NCI-H526 (cell line): ENCODE measurements around the gene NLRP3.
"Not testable (repeated sequence)": the region's sequence is repeated elsewhere in the genome, so short reads cannot be mapped to it uniquely, and the experiment has no call there.

ENCODE experiments used
- DNase-seq, 2 experiments: peaks; one replicate each; lab custom pipeline; 2025; lab: John Stamatoyannopoulos, UW

Gene NLRP3

DNA sequence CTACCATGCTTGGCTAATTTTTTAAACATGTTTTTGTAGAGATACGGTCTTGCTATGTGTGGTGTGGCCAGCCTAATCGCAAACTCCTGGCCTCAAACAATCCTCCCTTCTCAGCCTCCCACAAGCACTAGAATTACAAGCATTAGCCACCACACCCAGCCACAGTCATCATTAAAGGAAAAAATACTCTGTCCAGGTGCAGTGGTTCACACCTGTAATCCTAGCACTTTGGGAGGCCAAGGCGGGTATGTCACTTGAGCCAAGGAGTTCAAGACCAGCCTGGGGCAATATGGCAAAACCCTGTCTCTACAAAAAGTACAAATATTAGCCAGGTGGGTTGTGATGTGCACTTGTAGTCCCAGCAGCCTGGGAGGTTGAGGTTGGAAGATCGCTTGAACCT lies 25.0 kb upstream of the NLRP3 start:
- DNase-seq, result no peak

DNA sequence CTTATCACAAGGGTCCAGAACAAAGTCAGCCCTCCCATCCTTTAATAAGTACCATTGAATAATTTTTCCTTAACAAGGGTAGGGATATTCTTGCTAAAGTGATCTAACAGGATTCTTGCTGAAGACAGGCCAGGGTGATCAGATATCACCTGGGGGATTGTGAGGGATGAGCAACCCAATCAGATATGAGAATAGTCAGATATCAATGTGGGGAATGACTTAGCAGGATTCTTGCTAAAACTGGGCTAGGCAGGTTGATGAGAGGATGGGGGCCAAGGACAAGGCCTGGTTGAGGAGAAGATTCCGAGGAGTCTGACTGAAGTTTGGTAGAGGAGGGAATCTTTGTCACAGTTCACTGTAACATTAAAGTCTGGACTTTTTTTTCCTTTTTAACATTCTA lies 23.9 kb upstream of the NLRP3 start:
- no peak for DNase-seq

GRCh38 chr1:247395075-247395474 lies 20.9 kb upstream of the NLRP3 start:
- not testable (repeated sequence) for DNase-seq

- no peak for DNase-seq
Observed at GRCh38 chr1:247400685-247401084, 15.3 kb upstream of the NLRP3 start.

DNA sequence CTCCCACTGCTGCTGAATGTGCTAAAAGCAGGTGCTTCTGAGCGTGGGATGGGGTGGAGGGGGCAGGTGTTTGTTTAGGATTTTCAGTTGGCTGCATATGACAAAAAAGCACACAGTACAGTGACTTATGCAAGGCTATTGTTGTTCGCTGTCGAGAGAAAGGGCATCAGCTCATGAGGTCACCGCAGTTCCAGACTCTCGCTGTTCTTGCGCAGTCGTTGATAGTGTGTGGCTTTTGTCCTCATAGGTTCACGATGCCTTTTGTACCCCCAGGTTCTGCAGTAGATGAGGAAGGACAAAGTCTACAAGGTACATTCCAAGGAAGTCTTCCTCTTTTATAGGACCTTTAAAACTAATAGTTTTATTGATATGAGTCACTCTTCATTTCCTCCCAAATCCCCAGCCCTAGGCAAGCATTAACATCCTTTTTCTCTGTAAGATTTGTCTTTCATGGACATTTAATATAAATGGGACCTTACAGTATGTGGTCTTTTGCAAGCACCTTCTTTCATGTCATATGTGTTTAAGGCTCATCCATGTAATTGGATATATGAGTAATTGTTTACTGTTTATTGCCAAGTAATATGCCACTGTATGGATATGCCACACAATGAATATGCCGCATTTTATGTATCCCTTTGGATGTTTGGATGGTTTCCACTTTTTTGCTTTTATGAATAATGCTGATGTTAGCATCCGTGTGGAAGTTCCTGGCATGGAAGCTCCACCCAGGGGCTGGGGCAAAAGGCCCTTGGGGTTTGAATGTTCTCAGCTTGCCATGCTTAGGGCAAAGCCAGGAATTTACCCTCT lies 14.5 kb upstream of the NLRP3 start:
- DNase-seq, result no peak

- no peak for DNase-seq
Observed at GRCh38 chr1:247402120-247402675, 13.8 kb upstream of the NLRP3 start.

DNA sequence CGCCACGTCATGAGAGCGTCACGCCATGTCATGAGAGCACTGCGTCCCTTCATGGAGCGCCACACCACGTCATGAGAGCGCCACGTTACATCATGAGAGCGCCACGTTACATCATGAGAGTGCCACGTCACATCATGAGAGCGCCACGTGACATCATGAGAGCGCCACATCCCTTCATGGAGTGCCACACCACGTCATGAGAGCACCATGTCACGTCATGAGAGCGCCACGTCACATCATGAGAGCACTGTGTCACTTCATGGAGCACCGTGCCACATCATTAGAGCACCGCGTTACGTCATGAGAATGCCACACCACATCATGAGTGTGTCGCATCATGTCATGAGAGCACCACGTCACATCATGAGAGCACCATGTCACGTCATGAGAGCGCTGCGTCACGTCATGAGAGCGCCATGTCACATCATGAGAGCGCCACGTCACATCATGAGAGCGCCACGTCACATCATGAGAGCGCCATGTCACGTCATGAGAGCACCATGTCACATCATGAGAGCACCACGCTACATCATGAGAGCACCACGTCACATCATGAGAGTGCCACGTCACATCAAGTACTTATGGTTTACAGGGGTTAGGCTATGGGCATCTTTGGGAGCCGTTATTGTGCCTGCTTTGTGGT lies 9.8 kb upstream of the NLRP3 start:
- no peak for DNase-seq

GRCh38 chr1:247407180-247407616 lies 8.8 kb upstream of the NLRP3 start:
- no peak for DNase-seq

- no peak for DNase-seq
Observed at GRCh38 chr1:247408100-247408499, 7.9 kb upstream of the NLRP3 start.

- no peak for DNase-seq
Observed at GRCh38 chr1:247409869-247410544, 6.0 kb upstream of the NLRP3 start.

GRCh38 chr1:247411621-247412327 lies 4.2 kb upstream of the NLRP3 start:
- no peak for DNase-seq

DNA sequence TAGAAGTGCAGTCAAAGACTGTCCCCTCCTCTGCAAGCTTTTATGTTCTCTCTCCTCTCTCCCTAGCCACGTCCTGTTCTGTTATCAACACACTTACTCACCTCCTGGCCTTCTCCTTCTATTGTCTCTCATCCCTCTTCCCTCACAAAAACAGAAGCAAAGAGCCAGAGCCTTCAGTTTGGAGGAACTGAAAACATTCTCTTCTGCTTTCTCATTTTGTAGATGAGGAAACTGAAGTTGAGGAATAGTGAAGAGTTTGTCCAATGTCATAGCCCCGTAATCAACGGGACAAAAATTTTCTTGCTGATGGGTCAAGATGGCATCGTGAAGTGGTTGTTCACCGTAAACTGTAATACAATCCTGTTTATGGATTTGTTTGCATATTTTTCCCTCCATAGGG lies 1.9 kb downstream of the NLRP3 start:
- no peak for DNase-seq

DNA sequence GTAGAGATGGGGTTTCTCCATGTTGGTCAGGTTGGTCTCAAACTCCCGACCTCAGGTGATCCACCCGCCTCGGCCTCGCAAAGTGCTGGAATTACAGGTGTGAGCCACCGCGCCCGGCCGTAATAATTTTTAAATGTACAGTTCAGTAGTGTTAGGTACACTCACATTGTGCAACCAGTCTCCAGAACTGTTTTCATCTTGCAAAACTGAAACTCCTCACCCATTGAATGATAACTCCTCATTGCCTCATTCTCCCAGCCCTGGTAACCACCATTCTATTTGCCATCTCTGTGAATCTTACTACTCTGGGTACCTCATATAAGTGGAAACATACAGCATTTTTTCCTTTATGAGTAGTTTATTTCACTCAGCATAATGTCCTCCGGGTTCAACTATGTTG lies 3.4 kb downstream of the NLRP3 start:
- DNase-seq, result no peak

GRCh38 chr1:247421074-247421473 lies 5.1 kb downstream of the NLRP3 start:
- DNase-seq, result no peak

- no peak for DNase-seq
Observed at GRCh38 chr1:247429496-247429895, 13.5 kb downstream of the NLRP3 start.

DNA sequence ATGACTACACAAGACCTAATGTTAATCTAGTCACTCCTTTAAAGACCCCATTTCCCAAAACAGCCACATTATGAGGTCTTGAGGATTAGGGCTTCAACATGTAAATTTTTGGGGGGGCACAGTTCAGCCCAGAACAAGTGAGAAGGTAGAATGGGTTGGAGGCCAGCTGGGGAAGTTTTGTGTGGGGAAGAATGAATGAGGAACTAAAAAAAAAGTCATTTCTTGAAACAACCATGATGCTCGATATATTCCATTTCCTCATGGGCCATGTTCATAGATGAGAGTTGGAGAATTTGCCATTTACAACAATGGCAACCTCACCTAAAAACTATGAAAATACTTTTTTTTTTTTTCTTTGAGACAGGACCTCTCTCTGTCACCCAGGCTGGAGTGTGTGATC lies 14.5 kb downstream of the NLRP3 start:
- DNase-seq, result no peak

- no peak for DNase-seq
Observed at GRCh38 chr1:247431643-247432042, 15.7 kb downstream of the NLRP3 start.

DNA sequence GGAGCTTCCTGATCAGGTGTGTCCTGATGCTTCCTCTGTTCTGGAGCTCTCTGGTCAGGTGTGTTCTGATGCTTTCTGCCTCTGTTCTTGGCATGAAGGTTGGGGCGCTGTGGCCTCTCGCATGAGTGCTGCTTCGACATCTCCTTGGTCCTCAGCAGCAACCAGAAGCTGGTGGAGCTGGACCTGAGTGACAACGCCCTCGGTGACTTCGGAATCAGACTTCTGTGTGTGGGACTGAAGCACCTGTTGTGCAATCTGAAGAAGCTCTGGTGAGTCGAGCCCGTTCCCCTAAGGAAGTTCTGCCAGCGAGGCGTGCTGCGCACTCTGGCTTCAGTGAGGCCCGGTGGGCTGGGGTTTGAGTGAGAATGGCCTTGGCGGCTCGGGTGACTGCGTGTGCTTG lies 18.0 kb downstream of the NLRP3 start:
- no peak for DNase-seq

DNA sequence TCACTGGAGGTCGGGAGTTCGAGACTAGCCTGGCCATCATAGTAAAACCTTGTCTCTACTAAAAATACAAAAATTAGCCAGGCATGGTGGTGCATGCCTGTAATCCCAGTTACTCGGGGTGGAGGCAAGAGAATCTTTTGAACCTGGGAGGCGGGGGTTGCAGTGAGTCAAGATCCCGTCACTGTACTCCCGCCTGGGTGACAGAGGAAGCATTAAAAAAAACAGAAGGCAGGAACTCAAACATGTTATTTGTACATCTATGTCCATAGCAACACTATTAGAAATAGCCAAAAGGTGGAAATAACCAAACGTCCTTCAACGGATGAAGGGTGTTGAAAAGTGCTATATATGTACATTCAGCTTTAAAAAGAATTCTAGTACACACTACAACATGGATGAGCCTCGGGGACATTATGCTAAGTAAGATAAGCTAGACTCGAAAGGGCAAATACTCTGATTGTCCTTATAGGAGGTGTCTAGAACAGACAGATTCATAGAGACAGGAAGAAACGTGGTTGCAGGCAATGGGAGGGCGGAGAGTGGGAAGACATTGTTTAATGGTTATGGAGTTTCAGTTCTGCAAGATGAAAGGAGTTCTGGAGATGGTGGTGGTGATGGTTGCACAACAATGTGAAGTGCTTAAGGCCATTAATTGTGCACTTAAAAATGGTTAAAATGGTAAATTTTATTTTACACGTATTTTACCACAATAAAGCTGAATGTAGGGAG lies 19.2 kb downstream of the NLRP3 start:
- DNase-seq, result no peak

DNA sequence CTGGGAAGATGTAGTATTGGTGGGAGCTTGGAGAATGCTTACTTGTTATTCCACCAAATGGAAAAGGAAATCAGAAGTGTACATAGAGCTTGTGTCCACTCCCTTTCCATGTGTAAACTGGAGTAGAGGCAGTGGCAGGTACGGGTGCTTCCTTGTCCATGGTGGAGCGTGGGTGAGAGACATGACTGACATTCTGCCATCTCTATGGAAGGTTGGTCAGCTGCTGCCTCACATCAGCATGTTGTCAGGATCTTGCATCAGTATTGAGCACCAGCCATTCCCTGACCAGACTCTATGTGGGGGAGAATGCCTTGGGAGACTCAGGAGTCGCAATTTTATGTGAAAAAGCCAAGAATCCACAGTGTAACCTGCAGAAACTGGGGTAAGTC lies 19.8 kb downstream of the NLRP3 start:
- DNase-seq, result no peak
